B cell (primary cell): ENCODE data around the gene RNF207.

Experiments used
- EZH2 ChIP-seq: IDR thresholded peaks from 2 replicates; pipeline ENCODE4 v1.6.1; 2012; ENCODE audit warnings: borderline replicate concordance, low read depth, mild to moderate bottlenecking, moderate library complexity, low read length; ENCODE audit not compliant: insufficient read depth, poor library complexity, severe bottlenecking
- TF ChIP-seq, protein P1 (sequence below): fragments of 200-600 bp; IDR thresholded peaks from one replicate; pipeline ENCODE4 v1.8.0; 2022; ENCODE audit warnings: antibody characterized with exemption, mild to moderate bottlenecking

DNA sequence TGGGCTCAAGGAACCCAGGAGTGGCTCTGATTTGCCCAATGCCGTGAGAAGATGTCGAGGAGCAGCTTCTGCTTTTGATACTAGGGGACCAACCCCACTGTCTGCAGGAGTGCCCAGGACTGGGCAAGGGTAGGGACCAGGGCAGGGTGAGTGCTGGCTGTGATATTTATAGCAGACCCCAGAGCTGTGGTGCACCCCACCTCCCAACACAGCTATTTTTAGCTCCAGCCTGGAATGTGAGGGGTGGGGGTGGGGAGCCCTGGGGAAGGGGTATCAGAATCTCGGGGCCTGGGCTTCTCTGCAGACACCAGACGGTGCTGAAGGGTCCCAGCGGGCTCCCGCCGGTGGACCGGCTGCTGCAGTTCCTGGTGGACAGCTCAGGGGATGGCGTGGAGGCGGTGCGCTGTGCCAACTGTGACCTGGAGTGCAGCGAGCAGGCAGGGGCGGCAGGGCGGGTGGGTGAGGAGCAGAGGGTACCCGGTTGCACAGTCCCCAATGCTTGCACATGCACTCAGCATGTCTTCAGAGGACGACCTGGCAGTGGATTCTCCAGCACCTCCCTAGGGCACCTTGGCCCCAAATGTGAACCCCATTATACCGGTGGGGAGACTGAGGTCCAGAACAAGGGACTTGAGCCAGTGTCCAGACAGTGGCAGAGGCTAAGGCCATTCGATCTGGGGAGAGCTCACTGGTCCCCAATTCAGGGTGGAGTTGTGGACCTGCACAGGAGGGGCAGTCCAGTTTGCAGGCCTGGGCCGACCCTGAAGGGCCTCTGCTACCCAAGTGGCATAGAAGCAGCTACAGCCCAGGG is 1.4 kb downstream of the RNF207 start:
- TF ChIP-seq, protein P1, sequence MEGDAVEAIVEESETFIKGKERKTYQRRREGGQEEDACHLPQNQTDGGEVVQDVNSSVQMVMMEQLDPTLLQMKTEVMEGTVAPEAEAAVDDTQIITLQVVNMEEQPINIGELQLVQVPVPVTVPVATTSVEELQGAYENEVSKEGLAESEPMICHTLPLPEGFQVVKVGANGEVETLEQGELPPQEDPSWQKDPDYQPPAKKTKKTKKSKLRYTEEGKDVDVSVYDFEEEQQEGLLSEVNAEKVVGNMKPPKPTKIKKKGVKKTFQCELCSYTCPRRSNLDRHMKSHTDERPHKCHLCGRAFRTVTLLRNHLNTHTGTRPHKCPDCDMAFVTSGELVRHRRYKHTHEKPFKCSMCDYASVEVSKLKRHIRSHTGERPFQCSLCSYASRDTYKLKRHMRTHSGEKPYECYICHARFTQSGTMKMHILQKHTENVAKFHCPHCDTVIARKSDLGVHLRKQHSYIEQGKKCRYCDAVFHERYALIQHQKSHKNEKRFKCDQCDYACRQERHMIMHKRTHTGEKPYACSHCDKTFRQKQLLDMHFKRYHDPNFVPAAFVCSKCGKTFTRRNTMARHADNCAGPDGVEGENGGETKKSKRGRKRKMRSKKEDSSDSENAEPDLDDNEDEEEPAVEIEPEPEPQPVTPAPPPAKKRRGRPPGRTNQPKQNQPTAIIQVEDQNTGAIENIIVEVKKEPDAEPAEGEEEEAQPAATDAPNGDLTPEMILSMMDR: no peak
- TF ChIP-seq EZH2: no peak
